GM23338 (cell line): Measurements from ENCODE around the gene ZCCHC14.

Source experiments
- EZH2 ChIP-seq: fragments of 200-600 bp; sonication (generic); IDR thresholded peaks from one replicate; pipeline ENCODE4 v1.8.0; 2017; ENCODE audit warnings: antibody characterized with exemption, mild to moderate bottlenecking, low read depth; ENCODE audit not compliant: unreplicated experiment
- EZH2phosphoT487 ChIP-seq: fragments of 200-600 bp; sonication (generic); IDR thresholded peaks from one replicate; pipeline ENCODE4 v1.8.1; 2018; ENCODE audit warnings: antibody characterized with exemption; ENCODE audit not compliant: unreplicated experiment
- NANOG ChIP-seq: IDR thresholded peaks from 2 replicates; pipeline ENCODE4 v1.6.1; 2016; ENCODE audit warnings: antibody characterized with exemption, borderline replicate concordance
- POLR2AphosphoS5 ChIP-seq: IDR thresholded peaks from 2 replicates; pipeline ENCODE4 v1.6.1; 2016; ENCODE audit warnings: antibody characterized with exemption, low read depth
- STAT1 ChIP-seq: IDR thresholded peaks from one replicate; pipeline ENCODE4 v1.6.1; 2016; ENCODE audit warnings: antibody characterized with exemption; ENCODE audit not compliant: unreplicated experiment
- ZNF331 ChIP-seq: fragments of 250-450 bp; sonication (Bioruptor Pico); IDR thresholded peaks from 2 replicates; pipeline ENCODE4 v1.5.0; 2020; ENCODE audit warnings: low read depth, mild to moderate bottlenecking, moderate library complexity
- TF ChIP-seq, protein P1 (sequence below), 2 experiments: fragments of 200-600 bp in 1 of 2; sonication (generic) in 1 of 2; conservative IDR thresholded peaks; 2 replicates each; pipeline versions ENCODE4 v1.5.1 to v1.6.1; 2016 to 2017; ENCODE audit warnings: antibody characterized with exemption in 2 of 2, low read depth in 2 of 2, mild to moderate bottlenecking in 2 of 2, moderate library complexity in 1 of 2
- TF ChIP-seq, protein P2 (sequence below): IDR thresholded peaks from one replicate; pipeline ENCODE4 v1.6.1; 2018; ENCODE audit warnings: antibody characterized with exemption; ENCODE audit not compliant: unreplicated experiment
- TF ChIP-seq, protein P3 (sequence below): IDR thresholded peaks from 2 replicates; pipeline ENCODE4 v1.6.1; 2016; ENCODE audit warnings: antibody characterized with exemption

DNA sequence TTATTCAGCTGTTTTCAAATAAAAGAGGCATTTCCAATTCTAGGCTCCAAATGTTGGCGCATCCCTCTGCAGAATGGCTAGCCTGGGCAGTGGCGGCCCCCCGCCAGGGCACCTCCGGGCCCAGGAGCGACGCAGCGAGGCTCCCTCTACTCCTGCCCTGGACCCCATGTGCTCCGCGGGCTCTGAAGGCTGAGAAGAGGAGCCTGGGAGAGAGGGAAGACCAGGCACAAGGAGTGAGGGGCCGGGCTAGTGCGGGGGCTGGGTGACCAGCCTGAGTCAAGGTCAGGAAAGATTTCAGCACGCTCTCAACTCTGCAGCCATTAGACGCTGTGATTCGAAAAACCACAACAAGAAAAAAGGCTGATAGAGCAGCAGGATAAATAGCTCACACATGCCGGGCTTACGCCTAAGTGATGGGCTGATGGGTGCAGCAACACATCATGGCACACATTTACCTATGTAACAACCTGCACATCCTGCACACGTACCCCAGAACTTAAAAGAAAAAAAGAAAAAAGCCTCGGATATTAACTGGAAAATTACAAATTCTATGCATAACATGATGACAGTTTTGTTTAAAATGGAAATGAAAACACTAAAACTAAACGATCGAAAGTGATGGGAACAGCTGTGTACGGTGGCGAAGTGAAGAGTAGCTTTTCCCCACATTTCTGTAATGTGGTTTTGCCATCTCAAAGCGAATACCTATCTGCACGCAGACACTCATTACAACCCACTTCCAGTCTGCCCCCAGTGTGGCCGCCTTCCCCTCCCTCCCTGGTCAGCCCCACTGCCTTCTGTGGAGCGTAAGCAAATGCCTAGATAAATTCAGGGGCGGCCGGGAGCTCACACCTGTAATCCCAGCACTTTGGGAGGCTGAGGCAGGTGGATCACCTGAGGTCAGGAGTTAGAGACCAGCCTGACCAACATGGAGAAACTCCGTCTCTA is 56.3 kb downstream of the ZCCHC14 start:
- TF ChIP-seq EZH2phosphoT487 = no peak
- TF ChIP-seq, protein P1, sequence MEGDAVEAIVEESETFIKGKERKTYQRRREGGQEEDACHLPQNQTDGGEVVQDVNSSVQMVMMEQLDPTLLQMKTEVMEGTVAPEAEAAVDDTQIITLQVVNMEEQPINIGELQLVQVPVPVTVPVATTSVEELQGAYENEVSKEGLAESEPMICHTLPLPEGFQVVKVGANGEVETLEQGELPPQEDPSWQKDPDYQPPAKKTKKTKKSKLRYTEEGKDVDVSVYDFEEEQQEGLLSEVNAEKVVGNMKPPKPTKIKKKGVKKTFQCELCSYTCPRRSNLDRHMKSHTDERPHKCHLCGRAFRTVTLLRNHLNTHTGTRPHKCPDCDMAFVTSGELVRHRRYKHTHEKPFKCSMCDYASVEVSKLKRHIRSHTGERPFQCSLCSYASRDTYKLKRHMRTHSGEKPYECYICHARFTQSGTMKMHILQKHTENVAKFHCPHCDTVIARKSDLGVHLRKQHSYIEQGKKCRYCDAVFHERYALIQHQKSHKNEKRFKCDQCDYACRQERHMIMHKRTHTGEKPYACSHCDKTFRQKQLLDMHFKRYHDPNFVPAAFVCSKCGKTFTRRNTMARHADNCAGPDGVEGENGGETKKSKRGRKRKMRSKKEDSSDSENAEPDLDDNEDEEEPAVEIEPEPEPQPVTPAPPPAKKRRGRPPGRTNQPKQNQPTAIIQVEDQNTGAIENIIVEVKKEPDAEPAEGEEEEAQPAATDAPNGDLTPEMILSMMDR (conservative IDR thresholded peaks at IDR 0.05; ENCODE audit: low read depth in 2 of 2) = no peak
- TF ChIP-seq EZH2 = no peak
- TF ChIP-seq, protein P2, sequence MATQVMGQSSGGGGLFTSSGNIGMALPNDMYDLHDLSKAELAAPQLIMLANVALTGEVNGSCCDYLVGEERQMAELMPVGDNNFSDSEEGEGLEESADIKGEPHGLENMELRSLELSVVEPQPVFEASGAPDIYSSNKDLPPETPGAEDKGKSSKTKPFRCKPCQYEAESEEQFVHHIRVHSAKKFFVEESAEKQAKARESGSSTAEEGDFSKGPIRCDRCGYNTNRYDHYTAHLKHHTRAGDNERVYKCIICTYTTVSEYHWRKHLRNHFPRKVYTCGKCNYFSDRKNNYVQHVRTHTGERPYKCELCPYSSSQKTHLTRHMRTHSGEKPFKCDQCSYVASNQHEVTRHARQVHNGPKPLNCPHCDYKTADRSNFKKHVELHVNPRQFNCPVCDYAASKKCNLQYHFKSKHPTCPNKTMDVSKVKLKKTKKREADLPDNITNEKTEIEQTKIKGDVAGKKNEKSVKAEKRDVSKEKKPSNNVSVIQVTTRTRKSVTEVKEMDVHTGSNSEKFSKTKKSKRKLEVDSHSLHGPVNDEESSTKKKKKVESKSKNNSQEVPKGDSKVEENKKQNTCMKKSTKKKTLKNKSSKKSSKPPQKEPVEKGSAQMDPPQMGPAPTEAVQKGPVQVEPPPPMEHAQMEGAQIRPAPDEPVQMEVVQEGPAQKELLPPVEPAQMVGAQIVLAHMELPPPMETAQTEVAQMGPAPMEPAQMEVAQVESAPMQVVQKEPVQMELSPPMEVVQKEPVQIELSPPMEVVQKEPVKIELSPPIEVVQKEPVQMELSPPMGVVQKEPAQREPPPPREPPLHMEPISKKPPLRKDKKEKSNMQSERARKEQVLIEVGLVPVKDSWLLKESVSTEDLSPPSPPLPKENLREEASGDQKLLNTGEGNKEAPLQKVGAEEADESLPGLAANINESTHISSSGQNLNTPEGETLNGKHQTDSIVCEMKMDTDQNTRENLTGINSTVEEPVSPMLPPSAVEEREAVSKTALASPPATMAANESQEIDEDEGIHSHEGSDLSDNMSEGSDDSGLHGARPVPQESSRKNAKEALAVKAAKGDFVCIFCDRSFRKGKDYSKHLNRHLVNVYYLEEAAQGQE = no peak
- TF ChIP-seq STAT1 = no peak
- TF ChIP-seq POLR2AphosphoS5 = no peak
- TF ChIP-seq NANOG = no peak
- no peak for TF ChIP-seq ZNF331 (CRISPR knock-in tag)
- TF ChIP-seq, protein P3, sequence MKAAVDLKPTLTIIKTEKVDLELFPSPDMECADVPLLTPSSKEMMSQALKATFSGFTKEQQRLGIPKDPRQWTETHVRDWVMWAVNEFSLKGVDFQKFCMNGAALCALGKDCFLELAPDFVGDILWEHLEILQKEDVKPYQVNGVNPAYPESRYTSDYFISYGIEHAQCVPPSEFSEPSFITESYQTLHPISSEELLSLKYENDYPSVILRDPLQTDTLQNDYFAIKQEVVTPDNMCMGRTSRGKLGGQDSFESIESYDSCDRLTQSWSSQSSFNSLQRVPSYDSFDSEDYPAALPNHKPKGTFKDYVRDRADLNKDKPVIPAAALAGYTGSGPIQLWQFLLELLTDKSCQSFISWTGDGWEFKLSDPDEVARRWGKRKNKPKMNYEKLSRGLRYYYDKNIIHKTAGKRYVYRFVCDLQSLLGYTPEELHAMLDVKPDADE = no peak
